ENCODE results near the gene DNPEP. TPM values are rescaled to one million over a fixed set of nuclear protein-coding genes. Genes with fewer than 3 reads are reported as not detected.

Gene DNPEP
- total and polyA plus RNA-seq, 2 experiments from 2014 or later, result 49.2 to 67.9 TPM

- ATAC-seq (no peak), DNase-seq (ENCODE audit: low spot score) (no peak)
- H3K4me1 ChIP-seq (ENCODE audit: insufficient read depth), result peaks cover 11% of the 10 kb centered on the region
- no peaks in the 10 kb centered on the region for H3K79me2 ChIP-seq (replicated peaks; ENCODE audit: insufficient read depth)
- no peak overlapping the region for H3K4me3 Mint-ChIP-seq
- peaks cover 2% of the 10 kb centered on the region; the same call in 1 of the 2 replicates for H3F3A ChIP-seq (replicated peaks; ENCODE audit: low read depth)
- H4K20me1 ChIP-seq (replicated peaks; ENCODE audit: insufficient read depth), result no peaks in the 10 kb centered on the region
- H3K27me3 Mint-ChIP-seq (ENCODE audit: insufficient read depth, low read depth, poor library complexity), result peaks cover 13% of the 10 kb centered on the region
- no peak overlapping the region for H3K4me2 ChIP-seq
- no peaks in the 10 kb centered on the region for H3K36me3 Mint-ChIP-seq (ENCODE audit: low read depth)
- H3K36me3 ChIP-seq (ENCODE audit: insufficient read depth), result no peaks in the 10 kb centered on the region
- H3K27ac ChIP-seq (ENCODE audit: low read depth), result no peak overlapping the region
- peaks cover 6% of the 10 kb centered on the region; the same call in 2 of the 3 replicates for H3K9me3 Mint-ChIP-seq
- no peak overlapping the region for H3K4me3 ChIP-seq
- peaks cover 14% of the 10 kb centered on the region for H3K4me1 Mint-ChIP-seq
- no peaks in the 10 kb centered on the region; the same call in 1 of the 2 replicates for H3K9me2 ChIP-seq (ENCODE audit: insufficient read depth)
- no peak overlapping the region for H2AFZ ChIP-seq
- H3K27me3 ChIP-seq (ENCODE audit: insufficient read depth), result no peaks in the 10 kb centered on the region
- no peak overlapping the region for H3K27ac Mint-ChIP-seq
- TF ChIP-seq EZH2phosphoT487 (IDR thresholded peaks at IDR 0.05; ENCODE audit: unreplicated experiment), result no peak
- no peak for TF ChIP-seq JUNB (IDR thresholded peaks at IDR 0.05; ENCODE audit: unreplicated experiment)
- TF ChIP-seq POLR2AphosphoS5 (IDR thresholded peaks at IDR 0.05; ENCODE audit: low read depth), result no peak
- TF ChIP-seq CREB1 (CRISPR knock-in tag; IDR thresholded peaks at IDR 0.05; ENCODE audit: low read depth), result no peak
- TF ChIP-seq CTCF (conservative IDR thresholded peaks at IDR 0.05; ENCODE audit: low read depth in 2 of 2), result no peak
- no peak for TF ChIP-seq ZNF331 (CRISPR knock-in tag; IDR thresholded peaks at IDR 0.05; ENCODE audit: low read depth)
- no peak for TF ChIP-seq EZH2 (IDR thresholded peaks at IDR 0.05; ENCODE audit: low read depth, unreplicated experiment)
- TF ChIP-seq STAT1 (IDR thresholded peaks at IDR 0.05; ENCODE audit: unreplicated experiment), result no peak
- no peak for TF ChIP-seq REST (IDR thresholded peaks at IDR 0.05; ENCODE audit: unreplicated experiment)
- no peak for TF ChIP-seq ZNF114 (CRISPR knock-in tag; IDR thresholded peaks at IDR 0.05)
- no peak for TF ChIP-seq NANOG (IDR thresholded peaks at IDR 0.05; ENCODE audit: borderline replicate concordance)
- no peak for TF ChIP-seq ZNF462 (CRISPR knock-in tag; IDR thresholded peaks at IDR 0.05)
These were observed 20.9 kb upstream of the DNPEP start for GRCh38 chr2:219408631-219409030.
